Heart right ventricle (tissue), 16 donors: Measurements from ENCODE around the gene LRRN2. TPM values are rescaled to one million over a fixed set of nuclear protein-coding genes. Genes with fewer than 3 reads are reported as not detected.

Experiments used
- ATAC-seq, 8 donors: fragments of 200-7000 bp; cut with Tn5 transposase; one replicate each; pipeline ENCODE4 v1.9.1; 2020; ENCODE audit warnings: mild to moderate bottlenecking in 8 of 8, moderate library complexity in 8 of 8, moderate number of reproducible peaks in 1 of 8
- DNase-seq, 2 donors: peaks; one replicate each; pipeline ENCODE4 v3.0.0-alpha.2; 2020
- H3K27ac ChIP-seq, 10 donors: fragments of 200-600 bp; sonication (generic) in 2 of 10; one replicate each; pipeline versions ENCODE4 v1.5.0 to v1.8.0; 2020 to 2022; ENCODE audit warnings: mild to moderate bottlenecking in 3 of 10
- H3K27me3 ChIP-seq, 7 donors: fragments of 200-600 bp; one replicate each; pipeline ENCODE4 v1.8.0; 2021 to 2022; ENCODE audit warnings: mild to moderate bottlenecking in 2 of 7
- H3K36me3 ChIP-seq, 9 donors: fragments of 200-600 bp; sonication (generic) in 1 of 9; one replicate each; pipeline versions ENCODE4 v1.5.0 to v1.8.0; 2020 to 2022; ENCODE audit warnings: mild to moderate bottlenecking in 2 of 9
- H3K4me1 ChIP-seq, 9 donors: fragments of 200-600 bp; sonication (generic) in 1 of 9; one replicate each; pipeline versions ENCODE4 v1.5.0 to v1.8.0; 2020 to 2022; ENCODE audit warnings: mild to moderate bottlenecking in 4 of 9
- H3K4me3 ChIP-seq, 10 donors: fragments of 200-600 bp; sonication (generic) in 2 of 10; one replicate each; pipeline versions ENCODE4 v1.5.0 to v1.8.0; 2020 to 2022; ENCODE audit warnings: mild to moderate bottlenecking in 7 of 10, moderate library complexity in 2 of 10
- H3K9me3 ChIP-seq, 11 donors: fragments of 200-600 bp in 10 of 11; sonication (generic) in 2 of 11; one replicate each; pipeline versions ENCODE4 v1.5.0 to v1.8.0; 2013 to 2022; ENCODE audit warnings: mild to moderate bottlenecking in 2 of 11, control low read depth in 1 of 11, moderate library complexity in 1 of 11
- CTCF ChIP-seq, 9 donors: fragments of 200-600 bp; sonication (generic) in 2 of 9; IDR thresholded peaks; one replicate each; pipeline versions ENCODE4 v1.5.0 to v1.8.0; 2021 to 2022; ENCODE audit warnings: antibody characterized with exemption in 9 of 9, mild to moderate bottlenecking in 5 of 9, moderate library complexity in 1 of 9
- WGBS, 2 donors: extraction: QIAGEN DNeasy Blood & Tissue Kit; methylation state at CpG; one replicate each; pipeline ENCODE4 v1.1.7; 2013; ENCODE audit warnings: inconsistent platforms in 1 of 2; 5-methylcytosine and 5-hydroxymethylcytosine counted together
- intact Hi-C, 10 donors: fragments of 100-400 bp; cut with DNase I; formaldehyde crosslinking; loops; one replicate each; pipeline versions ENCODE4 v1.11.1 to v1.14.2; 2022
- polyA plus RNA-seq, 2 donors: library from polyadenylated mRNA; stranded (reverse); fragments of 200-250 nt; gene quantifications; one replicate each; pipeline ENCODE4 v1.2.3, GENCODE V29; 2013
- total RNA-seq, 10 donors: library from RNA; stranded (reverse); fragmentation: NEBNext Ultra II Directional in 3 of 10; extraction: Animal tissue kit (Norgen Biotek cat#: 25700) in 3 of 10; gene quantifications; one replicate each; pipeline versions ENCODE4 v1.2.1 to v1.2.4, GENCODE V29; 2021 to 2023
- donor health status: Arrhythmogenic right ventricular cardiomyopathy.
- donor health status: ischemic (EF 13 %, LVEDD 7.1; RV severe dilation, severe dysfunction).
- donor health status: healthy with polysubstance abuse.
- donor health status: DM: no; HTN: yes; CAD: no.
- donor health status: DM: no; HTN: no; CAD: no.
- donor health status: ischemic (EF 25% LVEDD 6.9; RV normal size, moderate dysfunction).
- donor health status: ischemic (EF 25% LVEDD 5.7; RV mildly dilated, moderate dysfunction).
- donor health status: healthy.
- donor health status: DM: yes; HTN: yes; CAD: no.
- donor health status: Ischemic cardiomyopathy.
- donor health status: ischemic (EF 35%, LVEDD 5.7; RV mildly dilated, moderate dysfunction).
- donor health status: nonischemic (EF 11% LVEDD 7.7; RV severe dilation, severe dysfunction).
- donor health status: DM: yes; HTN: yes; CAD: no.
- donor health status: PGD.
- donor health status: ischemic (EF 29% LVEDD 5.4; RV normal size, mild dysfunction).
- donor health status: nonischemic (EF 23%, LVEDD 6.1; RV moderate dilation, normal function).

LRRN2 gene
- total and polyA plus RNA-seq, 12 donors = 0.73 to 2.9 (median 1.1) TPM

GRCh38 chr1:204669579-204669978, 16.0 kb downstream of the LRRN2 start:
- Histone ChIP-seq H3K9me3 (peaks cover 0 to 3% (median 0%) of the 10 kb centered on the region in 11 donors), H3K4me3 (no peak overlapping the region), H3K27me3 (peaks cover 0 to 17% (median 4%) of the 10 kb centered on the region in 7 donors), H3K36me3 (no peaks in the 10 kb centered on the region), H3K4me1 (no peaks in the 10 kb centered on the region), H3K27ac (no peak overlapping the region)
- DNase-seq = no peak
- intact Hi-C loops = no loop called here
- no peak for TF ChIP-seq CTCF (IDR thresholded peaks at IDR 0.05)
- ATAC-seq = no peak
- 3 to 31% methylated on average over 1 of the region's 1 CpG for WGBS, 2 donors

- no peak for TF ChIP-seq CTCF (IDR thresholded peaks at IDR 0.05)
- Histone ChIP-seq H3K36me3 (no peaks in the 10 kb centered on the region), H3K4me3 (no peak overlapping the region), H3K27ac (no peak overlapping the region), H3K27me3 (peaks cover 0 to 25% (median 0%) of the 10 kb centered on the region in 7 donors), H3K9me3 (peaks cover 0 to 3% (median 0%) of the 10 kb centered on the region in 11 donors), H3K4me1 (no peaks in the 10 kb centered on the region)
- intact Hi-C loops = no loop called here
- 66 to 75% methylated on average over 6 of the region's 6 CpGs for WGBS, 2 donors
- DNase-seq (no peak), ATAC-seq (no peak)
Measured at GRCh38 chr1:204664384-204664651, 21.2 kb downstream of the LRRN2 start.

GRCh38 chr1:204663644-204664383, 21.7 kb downstream of the LRRN2 start:
- Histone ChIP-seq H3K4me1 (no peaks in the 10 kb centered on the region), H3K27me3 (peaks cover 0 to 25% (median 0%) of the 10 kb centered on the region in 7 donors), H3K27ac (no peak overlapping the region), H3K9me3 (peaks cover 0 to 3% (median 0%) of the 10 kb centered on the region in 11 donors), H3K4me3 (no peak overlapping the region), H3K36me3 (no peaks in the 10 kb centered on the region)
- ATAC-seq (no peak), DNase-seq (no peak)
- intact Hi-C loops = no loop called here
- WGBS, 2 donors = 74 to 79% methylated on average over 14 to 15 of the region's 15 CpGs
- no peak for TF ChIP-seq CTCF (IDR thresholded peaks at IDR 0.05)

GRCh38 chr1:204662530-204662929, 23.0 kb downstream of the LRRN2 start:
- Histone ChIP-seq H3K27me3 (peaks cover 0 to 21% (median 0%) of the 10 kb centered on the region in 7 donors), H3K27ac (no peak overlapping the region), H3K36me3 (no peaks in the 10 kb centered on the region), H3K4me3 (no peak overlapping the region), H3K9me3 (peaks cover 0 to 3% (median 0%) of the 10 kb centered on the region in 11 donors), H3K4me1 (no peaks in the 10 kb centered on the region)
- DNase-seq = no peak
- intact Hi-C loops = no loop called here
- ATAC-seq = no peak
- no peak for TF ChIP-seq CTCF (IDR thresholded peaks at IDR 0.05)
